Activated T-cell treated with anti-CD3 and anti-CD28 coated beads, Interleukin-2, amount 50 U/mL, for 24 hours (primary cell): ENCODE data around the gene RHBDD1.
A peak's percentile ranks its signal among the peaks of the same experiment; 100 is the strongest.

Source experiments
- DNase-seq: peaks from one replicate; pipeline ENCODE4 v3.0.0-alpha.2; 2020
- H3K27ac Mint-ChIP-seq: 2 replicates; pipeline ENCODE4 v1.8.0; 2020; ENCODE audit warnings: mild to moderate bottlenecking, mixed read lengths
- H3K27me3 Mint-ChIP-seq: 2 replicates; pipeline ENCODE4 v1.8.0; 2020; ENCODE audit warnings: mixed read lengths
- H3K36me3 Mint-ChIP-seq: 2 replicates; pipeline ENCODE4 v1.8.0; 2020; ENCODE audit warnings: low read depth, mixed read lengths
- H3K4me1 Mint-ChIP-seq: 2 replicates; pipeline ENCODE4 v1.8.0; 2020; ENCODE audit warnings: low read depth, mixed read lengths
- H3K4me3 Mint-ChIP-seq: 2 replicates; pipeline ENCODE4 v1.8.0; 2020; ENCODE audit warnings: mild to moderate bottlenecking, moderate library complexity, mixed read lengths
- H3K9me3 Mint-ChIP-seq: 2 replicates; pipeline ENCODE4 v1.8.0; 2020; ENCODE audit warnings: mixed read lengths

RHBDD1 gene

DNA sequence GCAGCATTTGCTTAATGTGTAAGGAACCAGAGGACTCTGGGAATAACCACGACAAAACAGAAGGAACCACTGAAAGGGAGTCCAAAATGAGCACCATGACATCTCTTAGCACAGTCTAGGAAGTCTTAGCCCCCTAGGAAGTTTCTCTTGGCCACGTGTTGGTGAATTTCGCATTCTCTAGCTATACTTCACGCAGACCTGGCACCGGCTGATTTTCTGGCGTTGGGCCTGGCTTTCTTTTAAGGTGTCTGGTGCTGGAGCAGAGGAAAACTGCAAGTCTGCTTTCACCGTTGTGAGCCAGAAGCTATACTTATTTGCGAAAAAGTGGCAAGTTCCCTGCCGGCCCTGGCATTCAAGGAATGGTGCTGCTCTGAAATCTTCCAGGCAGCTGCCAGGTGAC, 171.3 kb downstream of the RHBDD1 start:
- Mint-ChIP-seq H3K4me1 (no peaks in the 10 kb centered on the region), H3K27ac (no peak overlapping the region), H3K9me3 (no peaks in the 10 kb centered on the region), H3K36me3 (no peaks in the 10 kb centered on the region), H3K4me3 (no peak overlapping the region), H3K27me3 (no peaks in the 10 kb centered on the region)
- DNase-seq, result no peak

DNA sequence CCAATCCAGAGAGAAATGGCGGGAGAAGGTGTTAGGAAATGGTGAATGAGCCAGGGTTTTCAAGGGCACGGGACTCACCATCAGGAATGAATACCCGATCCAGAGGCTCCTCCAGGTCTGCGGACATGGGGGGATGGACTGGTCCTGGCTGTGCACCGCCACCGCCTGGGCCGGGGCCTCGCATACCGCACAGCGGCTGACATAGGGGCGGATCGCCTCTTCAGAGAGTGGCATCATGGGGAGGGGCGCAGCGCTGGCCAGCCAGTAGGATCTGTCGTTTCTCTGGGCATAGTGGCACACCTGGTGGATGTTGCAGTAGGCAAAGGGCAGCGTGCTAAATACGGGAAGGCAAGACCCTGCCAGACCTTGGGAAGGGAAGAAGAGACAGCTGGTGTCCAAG, 172.1 kb downstream of the RHBDD1 start:
- no peaks in the 10 kb centered on the region for H3K36me3 Mint-ChIP-seq
- no peak for DNase-seq
- H3K4me3 Mint-ChIP-seq, result no peak overlapping the region
- H3K4me1 Mint-ChIP-seq, result no peaks in the 10 kb centered on the region
- H3K27me3 Mint-ChIP-seq, result no peaks in the 10 kb centered on the region
- no peak overlapping the region for H3K27ac Mint-ChIP-seq
- no peaks in the 10 kb centered on the region for H3K9me3 Mint-ChIP-seq

DNA sequence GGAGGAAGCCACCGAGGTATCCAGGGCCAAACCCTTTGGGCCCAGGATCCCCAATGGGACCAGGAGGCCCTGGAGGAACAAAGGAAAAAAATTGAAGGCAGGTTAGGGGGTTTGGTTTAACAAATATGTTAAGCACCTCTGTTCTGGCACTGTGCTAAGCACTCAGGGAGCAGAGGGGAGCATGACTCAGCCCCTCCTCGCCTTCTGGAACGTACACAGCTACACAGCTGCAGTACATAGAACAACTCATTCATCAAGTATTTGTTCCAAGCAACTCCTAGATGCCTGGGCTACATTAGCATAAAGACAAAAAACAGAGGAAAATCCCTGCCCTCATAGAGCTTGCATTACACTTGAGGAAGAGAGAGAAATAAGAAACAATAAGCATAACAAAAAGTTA, 174.6 kb downstream of the RHBDD1 start:
- no peak overlapping the region for H3K27ac Mint-ChIP-seq
- no peaks in the 10 kb centered on the region for H3K36me3 Mint-ChIP-seq
- H3K9me3 Mint-ChIP-seq, result no peaks in the 10 kb centered on the region
- H3K4me1 Mint-ChIP-seq, result no peaks in the 10 kb centered on the region
- H3K4me3 Mint-ChIP-seq, result no peak overlapping the region
- H3K27me3 Mint-ChIP-seq, result peaks cover 4% of the 10 kb centered on the region
- DNase-seq, result no peak

DNA sequence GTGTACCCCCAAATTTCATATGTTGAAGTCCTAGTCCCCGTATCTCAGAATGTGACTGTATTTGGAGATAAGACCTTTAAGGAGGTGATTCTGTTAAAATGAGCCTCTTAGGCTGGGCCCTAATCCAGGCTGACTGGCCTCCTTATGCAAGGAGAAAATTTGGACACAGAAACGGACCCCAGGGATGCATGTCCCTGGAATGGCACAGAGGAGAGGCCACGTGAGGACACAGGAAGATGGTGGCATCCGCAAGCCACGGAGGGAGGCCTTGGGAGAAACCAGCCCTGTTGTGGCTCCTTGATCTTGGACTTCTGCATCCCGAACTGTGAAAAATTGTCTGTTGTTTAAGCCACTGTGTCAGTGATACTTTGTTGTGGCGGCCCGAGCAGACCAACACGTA, 177.5 kb downstream of the RHBDD1 start:
- Mint-ChIP-seq H3K9me3 (no peaks in the 10 kb centered on the region), H3K4me3 (no peak overlapping the region), H3K36me3 (no peaks in the 10 kb centered on the region), H3K27me3 (peaks cover 13% of the 10 kb centered on the region), H3K4me1 (no peaks in the 10 kb centered on the region), H3K27ac (no peak overlapping the region)
- DNase-seq, result no peak

DNA sequence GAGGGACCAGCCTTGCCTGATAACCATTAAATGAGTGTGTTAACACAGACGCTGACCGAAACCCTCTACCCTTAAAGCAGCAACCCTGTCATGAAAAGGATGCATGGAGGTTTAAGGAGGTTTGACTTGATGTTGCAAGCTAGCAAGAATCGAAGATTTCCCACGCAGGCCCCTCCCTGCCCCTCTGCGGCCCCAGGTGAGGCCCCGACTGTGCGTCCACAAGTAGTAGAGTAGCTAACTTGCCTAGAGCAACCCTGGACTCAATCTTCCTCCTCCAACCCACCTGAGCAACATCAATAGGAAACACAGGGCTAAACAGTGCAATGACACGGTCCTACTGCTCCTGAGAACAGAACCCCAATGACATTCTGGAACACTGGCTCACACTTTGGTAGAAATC, 178.0 kb downstream of the RHBDD1 start:
- Mint-ChIP-seq H3K4me3 (no peak overlapping the region), H3K9me3 (no peaks in the 10 kb centered on the region), H3K4me1 (no peaks in the 10 kb centered on the region), H3K27me3 (peaks cover 16% of the 10 kb centered on the region), H3K27ac (no peak overlapping the region), H3K36me3 (no peaks in the 10 kb centered on the region)
- DNase-seq, result no peak

DNA sequence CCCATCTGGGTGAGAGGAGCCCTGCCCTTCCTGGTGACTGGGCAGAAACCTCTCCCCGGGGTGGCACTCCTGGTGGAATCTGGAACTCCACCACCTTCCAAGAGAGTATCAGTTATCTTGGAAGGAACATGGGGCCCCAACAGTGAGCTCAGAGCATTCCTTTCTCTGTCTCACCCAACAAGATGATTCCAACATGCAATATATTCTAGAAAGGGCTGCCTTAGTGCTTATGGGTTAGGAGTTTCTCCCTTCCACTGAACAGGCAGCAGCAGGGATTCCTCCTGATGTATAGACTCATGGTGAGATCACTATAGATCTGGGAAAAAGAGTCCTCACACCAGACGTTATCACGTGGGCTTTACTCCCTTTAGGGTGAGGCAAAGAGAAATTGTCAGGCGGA, 181.0 kb downstream of the RHBDD1 start:
- Mint-ChIP-seq H3K9me3 (no peaks in the 10 kb centered on the region), H3K27ac (no peak overlapping the region), H3K27me3 (peaks cover 32% of the 10 kb centered on the region), H3K4me3 (no peak overlapping the region), H3K36me3 (no peaks in the 10 kb centered on the region), H3K4me1 (no peaks in the 10 kb centered on the region)
- no peak for DNase-seq

DNA sequence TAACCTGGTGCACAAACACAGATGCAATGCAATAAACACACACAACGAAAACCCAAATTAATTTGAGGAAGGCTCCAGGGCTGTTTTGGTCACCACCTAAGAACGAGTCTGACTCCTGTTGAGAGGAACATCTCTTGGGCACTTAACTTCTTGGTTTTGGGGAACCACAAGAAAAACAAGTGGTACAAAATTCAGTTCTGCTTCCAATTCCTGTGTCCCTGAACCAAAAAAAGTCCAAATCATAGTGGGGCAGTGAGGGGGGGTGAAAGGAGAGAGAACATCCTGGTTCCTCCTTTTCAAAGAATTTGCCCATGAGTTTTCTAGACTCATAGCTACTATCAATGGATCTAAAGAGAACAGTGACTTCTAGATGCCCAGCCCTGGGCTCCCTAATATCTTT, 184.6 kb downstream of the RHBDD1 start:
- peaks cover 33% of the 10 kb centered on the region for H3K27me3 Mint-ChIP-seq
- no peak overlapping the region for H3K4me3 Mint-ChIP-seq
- H3K36me3 Mint-ChIP-seq, result no peaks in the 10 kb centered on the region
- DNase-seq, result no peak
- H3K27ac Mint-ChIP-seq, result no peak overlapping the region
- no peaks in the 10 kb centered on the region for H3K4me1 Mint-ChIP-seq
- no peaks in the 10 kb centered on the region for H3K9me3 Mint-ChIP-seq

DNA sequence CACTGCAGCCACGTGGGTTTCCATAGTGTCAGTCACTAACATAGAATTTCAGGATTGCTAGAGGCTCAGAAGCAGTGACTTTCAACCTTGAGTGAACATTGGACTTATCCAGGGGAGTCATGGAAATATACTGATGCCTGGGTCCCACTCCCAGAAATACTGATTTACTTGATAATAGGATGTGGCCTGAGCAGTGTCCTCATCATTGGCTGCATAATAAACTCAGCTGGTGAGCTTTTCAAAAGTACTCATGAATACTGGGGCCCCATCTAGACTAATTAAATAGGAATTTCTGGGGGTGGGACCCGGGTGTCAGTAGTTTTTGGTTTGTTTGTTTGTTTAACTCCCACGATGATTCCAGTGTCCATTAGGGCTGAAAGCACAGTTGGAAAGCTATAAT, 186.8 kb downstream of the RHBDD1 start:
- Mint-ChIP-seq H3K27me3 (peaks cover 25% of the 10 kb centered on the region), H3K36me3 (no peaks in the 10 kb centered on the region), H3K9me3 (no peaks in the 10 kb centered on the region), H3K27ac (no peak overlapping the region), H3K4me1 (no peaks in the 10 kb centered on the region), H3K4me3 (no peak overlapping the region)
- DNase-seq, result no peak

DNA sequence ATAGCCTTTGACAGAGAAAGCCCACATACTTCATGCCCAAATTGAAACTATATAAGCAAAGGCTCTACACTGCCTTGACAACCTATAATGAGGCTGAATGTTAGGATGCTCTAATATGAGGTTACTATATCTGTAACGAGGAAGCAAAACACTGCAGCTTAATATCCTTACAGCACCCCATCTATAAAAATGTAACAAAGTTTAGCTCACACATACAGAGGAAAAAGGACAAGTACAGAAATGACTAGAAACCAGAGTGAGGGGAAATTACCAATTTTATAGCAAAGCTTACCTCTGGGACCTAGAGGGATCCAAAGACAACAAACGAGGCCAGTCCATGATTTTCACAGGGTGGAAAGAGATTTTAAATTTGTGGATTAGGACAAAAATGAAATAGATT, 189.7 kb downstream of the RHBDD1 start:
- no peak for DNase-seq
- no peaks in the 10 kb centered on the region for H3K4me1 Mint-ChIP-seq
- H3K27ac Mint-ChIP-seq, result no peak overlapping the region
- no peaks in the 10 kb centered on the region for H3K36me3 Mint-ChIP-seq
- H3K4me3 Mint-ChIP-seq, result no peak overlapping the region
- H3K9me3 Mint-ChIP-seq, result no peaks in the 10 kb centered on the region
- peaks cover 16% of the 10 kb centered on the region for H3K27me3 Mint-ChIP-seq

DNA sequence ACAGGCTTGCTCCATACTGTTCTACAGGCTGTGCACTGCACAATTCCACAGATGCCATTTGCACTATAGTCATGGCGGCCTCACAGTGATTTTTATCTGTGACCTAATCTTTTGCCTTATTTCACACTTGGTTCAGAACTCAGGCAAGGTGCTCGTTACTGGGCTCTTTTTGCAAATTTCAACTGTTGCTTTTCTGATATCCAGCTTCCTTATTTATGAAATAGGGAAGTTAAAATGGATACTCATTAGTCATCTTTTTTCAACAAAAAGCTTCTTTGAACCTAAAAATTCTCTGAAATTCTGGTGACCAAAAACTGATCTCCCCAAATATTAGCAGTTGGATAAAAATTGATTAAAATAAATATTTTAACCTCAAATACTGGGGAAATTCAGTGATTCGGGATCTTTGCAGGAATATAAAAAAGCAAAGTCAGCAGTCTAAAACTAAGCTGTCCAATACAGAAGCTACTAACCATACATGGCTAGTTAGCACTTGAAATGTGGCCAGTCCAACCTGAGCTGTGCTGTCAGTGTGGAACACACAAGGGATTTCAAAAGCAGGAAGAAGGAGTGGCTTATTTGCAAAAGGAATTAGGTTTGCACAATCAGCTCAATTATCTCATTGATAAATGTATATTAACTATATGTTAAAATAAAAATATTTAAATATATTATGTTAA, 193.7 kb downstream of the RHBDD1 start:
- DNase-seq, result no peak
- Mint-ChIP-seq H3K4me3 (no peak overlapping the region), H3K9me3 (no peaks in the 10 kb centered on the region), H3K4me1 (no peaks in the 10 kb centered on the region), H3K27ac (no peak overlapping the region), H3K36me3 (no peaks in the 10 kb centered on the region), H3K27me3 (peaks cover 18% of the 10 kb centered on the region)

DNA sequence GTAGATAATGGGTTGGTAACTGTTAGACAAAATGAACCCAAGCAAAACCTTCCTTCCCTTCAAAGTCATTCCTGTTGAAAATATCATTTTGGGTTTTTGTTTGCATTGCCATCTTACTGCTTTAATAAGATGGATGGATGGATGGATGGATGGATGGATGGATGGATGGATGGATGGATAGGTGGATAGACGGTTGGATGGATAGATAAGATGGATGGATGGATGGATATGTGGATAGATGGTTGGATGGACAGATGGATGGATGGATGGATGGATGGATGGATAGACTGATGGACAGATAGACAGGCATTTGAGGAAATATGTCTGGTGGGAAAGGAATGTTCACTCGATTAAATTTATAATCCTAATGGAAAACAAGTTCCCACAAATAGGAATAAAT, 194.9 kb downstream of the RHBDD1 start:
- no peak for DNase-seq
- Mint-ChIP-seq H3K36me3 (no peaks in the 10 kb centered on the region), H3K4me1 (no peaks in the 10 kb centered on the region), H3K27ac (no peak overlapping the region), H3K9me3 (no peaks in the 10 kb centered on the region), H3K27me3 (peaks cover 26% of the 10 kb centered on the region), H3K4me3 (no peak overlapping the region)

DNA sequence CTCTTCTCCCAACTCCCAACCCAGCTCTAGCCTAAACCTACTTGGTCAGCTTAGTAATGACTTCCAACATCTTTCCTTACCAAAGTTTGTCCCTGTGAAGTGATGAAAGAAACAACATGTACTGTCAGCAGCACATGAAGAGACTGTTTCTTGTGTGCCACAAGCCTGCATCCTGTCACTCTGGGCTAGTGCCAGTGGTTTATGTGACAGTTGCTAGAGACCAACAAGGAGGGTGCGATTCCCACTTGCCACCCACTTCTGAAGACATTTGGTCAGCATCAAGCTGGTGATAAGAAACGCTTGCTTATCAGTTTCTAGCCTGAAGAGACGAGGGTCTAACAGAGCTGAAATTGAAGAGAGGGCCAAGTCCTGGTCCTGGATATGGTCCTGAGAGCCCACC, 195.5 kb downstream of the RHBDD1 start:
- H3K36me3 Mint-ChIP-seq, result no peaks in the 10 kb centered on the region
- DNase-seq, result no peak
- H3K9me3 Mint-ChIP-seq, result no peaks in the 10 kb centered on the region

DNA sequence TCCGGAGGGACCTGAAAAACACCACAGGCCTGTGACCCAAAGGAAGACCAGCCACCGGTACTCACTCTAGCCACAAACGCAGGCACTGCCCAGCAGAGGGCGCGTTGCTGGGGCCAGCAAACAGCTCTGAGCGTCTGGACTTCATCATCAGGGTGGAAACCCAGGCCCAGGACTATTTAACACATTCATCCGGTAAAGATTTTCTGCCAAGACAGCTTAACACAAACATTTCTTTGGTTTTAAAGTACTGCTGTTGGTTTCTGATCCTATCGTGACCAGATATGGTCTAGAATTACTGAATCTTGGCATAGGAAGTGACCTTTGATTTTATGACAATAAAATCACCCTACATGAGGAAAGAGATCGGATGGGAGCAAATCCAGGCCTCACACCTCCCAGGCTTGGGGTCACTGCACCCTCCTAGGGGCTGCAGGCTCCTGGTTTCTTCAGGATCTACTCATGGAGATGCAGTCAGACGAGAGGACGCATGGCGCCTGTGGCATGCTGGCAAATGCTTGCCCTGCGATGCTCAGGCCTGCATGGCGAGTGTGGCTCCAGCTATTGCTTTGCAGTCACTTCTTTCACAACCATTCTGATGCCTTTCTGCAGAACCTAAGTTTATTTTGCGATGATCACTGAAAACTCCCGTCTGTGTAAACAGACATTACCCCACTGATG, 197.8 kb downstream of the RHBDD1 start:
- no peaks in the 10 kb centered on the region for H3K36me3 Mint-ChIP-seq
- H3K4me1 Mint-ChIP-seq, result no peaks in the 10 kb centered on the region
- H3K27ac Mint-ChIP-seq, result no peak overlapping the region
- H3K27me3 Mint-ChIP-seq, result peaks cover 46% of the 10 kb centered on the region
- no peaks in the 10 kb centered on the region for H3K9me3 Mint-ChIP-seq
- no peak overlapping the region for H3K4me3 Mint-ChIP-seq
- DNase-seq, result peak; percentile 45

More for the DNA sequence above, 195.5 kb downstream of the RHBDD1 start:
- Mint-ChIP-seq H3K4me1 (no peaks in the 10 kb centered on the region), H3K27me3 (peaks cover 31% of the 10 kb centered on the region), H3K27ac (no peak overlapping the region), H3K4me3 (no peak overlapping the region)

DNA sequence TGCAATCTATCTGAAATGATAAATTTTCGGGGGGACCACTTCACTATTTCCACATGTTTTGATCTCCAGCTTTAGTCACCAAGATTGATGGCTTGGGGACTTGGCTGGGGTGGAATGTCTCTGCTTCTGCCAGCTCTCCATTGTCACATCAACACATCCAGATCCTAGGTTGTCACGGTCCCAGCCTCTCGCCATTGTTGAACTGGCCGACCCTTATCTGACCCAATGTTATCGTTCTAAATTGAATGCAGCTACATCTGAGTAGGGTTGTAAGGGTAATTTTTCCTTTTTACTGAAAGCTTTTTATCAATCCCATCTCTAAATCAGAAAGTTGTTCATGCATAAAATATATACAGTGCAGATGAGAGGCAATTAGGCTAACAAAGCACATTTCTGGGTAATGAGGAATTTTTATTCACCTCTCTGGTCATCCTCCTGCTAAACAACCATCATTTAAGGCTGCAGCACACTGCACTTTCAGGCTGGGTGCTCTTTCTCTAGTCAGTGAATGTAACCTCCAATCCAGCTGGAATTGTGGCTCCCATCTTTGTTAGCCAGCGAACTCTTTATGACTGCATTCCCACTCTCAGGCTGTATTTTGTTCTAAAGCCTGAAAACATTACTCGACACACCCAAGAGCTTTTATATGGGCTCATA, 200.0 kb downstream of the RHBDD1 start:
- Mint-ChIP-seq H3K4me3 (no peak overlapping the region), H3K27ac (no peak overlapping the region), H3K9me3 (no peaks in the 10 kb centered on the region), H3K36me3 (no peaks in the 10 kb centered on the region), H3K27me3 (peaks cover 51% of the 10 kb centered on the region), H3K4me1 (no peaks in the 10 kb centered on the region)
- no peak for DNase-seq

DNA sequence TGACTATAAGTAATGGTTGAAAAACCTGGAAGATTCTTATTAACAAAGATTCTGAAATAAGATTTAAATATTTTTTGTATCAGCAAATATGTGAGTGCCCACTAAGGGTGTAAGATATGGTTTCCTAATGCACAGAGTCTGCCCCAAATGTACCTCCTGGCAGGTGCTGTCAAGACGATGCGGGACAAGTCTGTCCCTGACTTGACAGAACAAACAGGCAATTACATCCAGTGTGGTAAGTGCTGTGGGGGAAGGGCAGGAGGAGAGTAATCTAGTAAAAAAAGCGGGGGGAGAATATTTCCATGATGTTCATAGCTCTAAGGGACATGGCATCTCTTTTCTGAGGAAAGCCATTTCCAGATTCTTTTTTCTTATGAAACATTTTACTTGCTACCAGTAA, 200.7 kb downstream of the RHBDD1 start:
- Mint-ChIP-seq H3K36me3 (no peaks in the 10 kb centered on the region), H3K4me1 (no peaks in the 10 kb centered on the region), H3K27ac (no peak overlapping the region), H3K9me3 (no peaks in the 10 kb centered on the region), H3K27me3 (peaks cover 51% of the 10 kb centered on the region), H3K4me3 (no peak overlapping the region)
- no peak for DNase-seq
